ENCODE measurements around the gene SLC34A2.

The SLC34A2 gene

GRCh38 chr4:25662306-25662705 lies 6.7 kb downstream of the SLC34A2 start:
- DNase-seq (ENCODE audit: low spot score) = no peak

GRCh38 chr4:25663781-25664180 lies 8.1 kb downstream of the SLC34A2 start:
- DNase-seq (ENCODE audit: low spot score) = no peak

GRCh38 chr4:25666031-25666630 lies 10.5 kb downstream of the SLC34A2 start:
- DNase-seq (ENCODE audit: low spot score) = no peak

- DNase-seq (ENCODE audit: low spot score) = no peak
Measured at GRCh38 chr4:25667931-25668557, 12.4 kb downstream of the SLC34A2 start.

- no peak for DNase-seq (ENCODE audit: low spot score)
Measured at GRCh38 chr4:25670991-25671390, 15.3 kb downstream of the SLC34A2 start.

- no peak for DNase-seq (ENCODE audit: low spot score)
Measured at GRCh38 chr4:25672756-25673155, 17.1 kb downstream of the SLC34A2 start.

GRCh38 chr4:25674386-25674785 lies 18.7 kb downstream of the SLC34A2 start:
- no peak for DNase-seq (ENCODE audit: low spot score)

GRCh38 chr4:25676221-25676620 lies 20.6 kb downstream of the SLC34A2 start:
- DNase-seq (ENCODE audit: low spot score) = no peak

GRCh38 chr4:25677157-25677556 lies 21.5 kb downstream of the SLC34A2 start:
- DNase-seq (ENCODE audit: low spot score) = no peak

- no peak for DNase-seq (ENCODE audit: low spot score)
Measured at GRCh38 chr4:25677943-25678342, 22.3 kb downstream of the SLC34A2 start.

GRCh38 chr4:25687773-25688172 lies 32.1 kb downstream of the SLC34A2 start:
- DNase-seq (ENCODE audit: low spot score) = no peak

GRCh38 chr4:25694466-25694865 lies 38.8 kb downstream of the SLC34A2 start:
- DNase-seq (ENCODE audit: low spot score) = no peak

GRCh38 chr4:25696409-25696808 lies 40.8 kb downstream of the SLC34A2 start:
- no peak for DNase-seq (ENCODE audit: low spot score)

- no peak for DNase-seq (ENCODE audit: low spot score)
Measured at GRCh38 chr4:25697516-25697915, 41.9 kb downstream of the SLC34A2 start.

- no peak for DNase-seq (ENCODE audit: low spot score)
Measured at GRCh38 chr4:25700661-25701060, 45.0 kb downstream of the SLC34A2 start.

GRCh38 chr4:25702848-25703247 lies 47.2 kb downstream of the SLC34A2 start:
- DNase-seq (ENCODE audit: low spot score) = no peak

- no peak for DNase-seq (ENCODE audit: low spot score)
Measured at GRCh38 chr4:25703731-25704388, 48.2 kb downstream of the SLC34A2 start.

- no peak for DNase-seq (ENCODE audit: low spot score)
Measured at GRCh38 chr4:25704516-25704915, 48.9 kb downstream of the SLC34A2 start.

- no peak for DNase-seq (ENCODE audit: low spot score)
Measured at GRCh38 chr4:25710637-25711036, 55.0 kb downstream of the SLC34A2 start.

- no peak for DNase-seq (ENCODE audit: low spot score)
Measured at GRCh38 chr4:25712611-25713010, 57.0 kb downstream of the SLC34A2 start.

- DNase-seq (ENCODE audit: low spot score) = no peak
Measured at GRCh38 chr4:25713812-25714211, 58.2 kb downstream of the SLC34A2 start.

- peak; percentile 7 for DNase-seq (ENCODE audit: low spot score)
Measured at GRCh38 chr4:25722964-25723363, 67.3 kb downstream of the SLC34A2 start.

- DNase-seq (ENCODE audit: low spot score) = no peak
Measured at GRCh38 chr4:25723409-25723808, 67.8 kb downstream of the SLC34A2 start.

GRCh38 chr4:25725870-25726269 lies 70.2 kb downstream of the SLC34A2 start:
- DNase-seq (ENCODE audit: low spot score) = no peak
